Stimulated activated CD4-positive, alpha-beta T cell treated with anti-CD3 and anti-CD28 coated beads, Interleukin-2, amount 100 ng/mL, for 48 hours (primary cell): ENCODE results near the gene MAPKAPK2.

Source experiments
- DNase-seq, 2 donors: peaks; one replicate each; pipeline ENCODE4 v3.0.0-alpha.2; 2020

MAPKAPK2 gene

DNA sequence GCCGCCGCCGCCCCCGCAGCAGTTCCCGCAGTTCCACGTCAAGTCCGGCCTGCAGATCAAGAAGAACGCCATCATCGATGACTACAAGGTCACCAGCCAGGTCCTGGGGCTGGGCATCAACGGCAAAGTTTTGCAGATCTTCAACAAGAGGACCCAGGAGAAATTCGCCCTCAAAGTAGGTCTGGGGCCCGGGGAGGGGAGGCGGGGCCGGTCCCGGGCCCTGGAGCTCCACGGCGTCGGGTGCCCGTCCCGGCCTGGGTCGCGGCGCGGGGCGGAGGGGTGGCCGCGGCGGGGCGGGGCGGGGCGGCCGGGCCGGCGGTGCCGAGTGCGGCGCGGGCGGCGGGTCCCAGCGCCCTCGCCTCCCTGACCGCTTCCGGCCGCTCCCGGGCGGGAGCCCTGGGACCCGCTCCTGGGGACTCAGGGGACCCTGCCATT, 646 bp downstream of the MAPKAPK2 start:
- peak in 1 of 2 donors; percentile 27 for DNase-seq

DNA sequence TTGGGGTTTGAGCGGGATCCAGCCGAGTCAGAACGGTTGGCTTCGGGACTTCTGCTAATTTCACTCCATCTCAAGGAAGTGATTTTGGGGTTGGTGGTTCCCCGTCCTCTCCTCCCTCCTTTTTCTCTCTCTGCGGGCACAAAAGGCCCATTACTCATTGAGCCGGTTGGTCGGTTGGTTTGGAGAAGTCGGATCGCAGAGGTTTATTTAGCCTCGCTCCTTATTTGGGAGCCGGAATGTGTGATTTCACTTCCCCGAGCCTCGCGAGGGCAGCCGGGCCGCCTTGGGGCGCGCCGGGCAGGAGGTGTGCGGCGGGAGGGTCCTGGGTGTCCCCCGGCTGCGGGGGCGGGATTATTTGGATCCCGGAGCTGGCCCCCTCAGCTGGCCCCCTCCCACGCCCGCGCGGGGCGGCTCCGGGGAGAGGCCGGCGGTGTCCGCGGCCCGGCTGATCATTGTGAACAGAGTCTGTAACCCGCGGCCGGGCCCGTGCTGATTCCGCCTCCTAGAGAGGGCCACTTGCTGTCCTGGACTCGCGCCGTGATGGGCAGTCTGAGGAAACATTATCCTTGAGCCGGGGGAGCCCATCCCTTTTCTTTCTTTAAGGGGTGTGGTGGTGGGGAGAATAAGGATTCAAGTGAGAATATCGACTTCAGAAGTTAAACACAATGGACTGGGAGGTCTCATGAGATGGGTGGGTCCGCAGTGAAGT, 1.2 kb downstream of the MAPKAPK2 start:
- peak; percentile 29 to 45 for DNase-seq

DNA sequence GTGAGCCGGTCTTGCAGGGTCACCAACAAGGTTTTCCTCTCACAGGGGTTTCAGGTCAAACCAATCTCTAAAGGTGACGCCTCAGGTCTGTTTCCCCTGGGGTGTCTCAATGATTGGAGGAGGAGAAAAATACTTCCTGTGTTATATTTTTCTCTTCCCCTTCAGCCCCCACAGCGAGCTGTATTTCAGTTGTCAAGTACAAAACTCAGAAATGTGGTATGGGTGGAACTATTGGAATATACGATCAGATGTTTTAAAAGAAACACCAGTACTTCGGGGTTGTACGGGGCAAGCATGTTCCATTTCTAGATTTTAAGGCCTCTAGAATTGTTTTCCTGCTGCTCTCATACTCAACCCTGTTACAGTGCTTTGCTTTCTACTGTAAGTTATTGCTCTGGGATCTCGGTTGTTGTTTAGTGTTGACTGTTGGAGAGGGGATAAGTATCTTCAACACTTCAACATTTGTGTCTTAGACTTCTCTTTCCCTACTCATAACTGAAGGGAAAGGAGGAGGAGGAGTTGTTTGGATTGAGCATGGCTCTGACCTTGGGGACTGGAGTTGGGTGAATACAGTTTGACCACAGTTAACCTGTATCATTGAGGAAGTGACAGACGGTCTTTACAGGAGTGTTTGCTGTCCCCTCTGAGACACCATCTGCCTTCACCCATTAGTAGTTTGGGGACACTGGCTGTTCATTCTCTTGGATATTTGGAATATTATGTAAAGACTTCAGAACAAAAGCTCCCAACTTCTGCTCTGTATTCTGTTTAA, 2.0 kb downstream of the MAPKAPK2 start:
- DNase-seq = no peak

DNA sequence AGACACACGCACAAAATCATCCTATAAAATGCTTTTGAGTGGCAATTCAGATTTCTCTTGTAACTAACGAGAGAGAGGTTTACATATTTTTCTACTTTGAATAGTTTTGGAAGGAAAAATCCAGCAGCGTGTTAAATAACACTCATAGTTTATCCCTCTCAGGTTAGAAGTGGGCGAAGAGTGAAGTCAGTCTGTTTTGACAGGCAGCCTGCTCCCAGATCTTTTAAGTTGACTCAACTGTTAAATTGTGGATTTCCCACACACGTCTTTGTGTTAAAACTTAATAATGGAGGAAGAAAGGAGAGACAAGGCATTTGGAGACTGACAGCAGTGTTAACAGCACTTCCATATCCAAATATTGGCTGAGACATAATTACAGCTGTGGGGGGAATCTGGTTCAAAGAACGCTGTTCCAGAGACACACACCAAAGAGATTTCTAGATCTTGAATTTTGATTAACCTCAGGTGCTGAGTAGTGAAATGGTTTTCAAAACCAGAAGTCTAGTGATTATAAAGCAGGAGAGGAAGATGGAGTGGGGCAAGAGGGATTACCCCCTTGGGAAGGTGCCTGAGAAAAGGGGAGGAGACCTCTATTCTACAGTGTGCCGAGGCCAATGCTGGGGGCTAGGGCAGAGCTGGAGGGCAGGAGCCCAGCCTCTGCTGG, 2.7 kb downstream of the MAPKAPK2 start:
- no peak for DNase-seq

DNA sequence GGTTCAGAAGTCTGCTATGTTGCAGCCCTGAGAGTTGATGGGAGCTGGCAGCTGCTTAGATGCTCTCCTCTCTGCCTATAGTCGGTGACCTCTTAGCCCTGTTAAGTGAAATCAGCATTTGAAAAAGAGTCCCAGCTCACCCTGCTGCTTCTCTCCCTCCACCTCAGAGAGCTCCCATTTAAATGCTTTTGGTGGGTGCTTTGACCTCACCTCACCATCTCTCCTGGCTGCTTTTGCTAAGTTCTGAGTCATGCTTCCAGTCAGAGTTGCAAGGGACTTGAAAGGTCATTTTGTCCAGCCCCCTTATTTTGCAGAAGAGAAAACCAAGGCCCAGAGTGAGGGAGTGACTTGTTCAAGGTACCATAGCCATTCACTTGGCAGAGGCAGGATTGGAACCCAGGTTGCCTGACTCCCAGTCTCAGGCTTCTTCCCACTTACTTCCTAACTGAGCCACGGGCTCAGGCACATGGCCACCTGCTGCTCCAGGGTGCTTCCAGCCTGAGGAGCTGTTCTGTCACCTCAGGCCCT, 3.3 kb downstream of the MAPKAPK2 start:
- DNase-seq = no peak

DNA sequence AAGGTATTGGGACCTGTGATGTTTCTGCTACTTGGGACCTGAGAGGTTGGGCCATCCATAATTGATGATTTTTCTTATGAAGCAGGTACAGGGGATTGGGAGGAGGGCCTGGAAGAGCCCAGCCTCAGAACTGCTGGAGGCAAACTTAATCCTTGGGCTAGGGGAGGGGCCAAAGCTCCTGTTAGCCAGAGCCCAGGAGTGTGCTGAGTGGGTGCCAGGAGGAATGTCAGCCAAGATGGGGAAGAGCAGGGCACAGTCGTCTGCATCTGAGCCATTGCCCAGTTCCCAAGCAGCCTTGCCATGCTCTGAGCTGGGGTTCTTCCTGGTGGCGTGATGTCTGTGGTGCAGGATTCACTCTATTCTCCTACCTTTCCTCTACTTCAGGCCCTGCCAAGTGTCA, 5.8 kb downstream of the MAPKAPK2 start:
- DNase-seq = no peak

DNA sequence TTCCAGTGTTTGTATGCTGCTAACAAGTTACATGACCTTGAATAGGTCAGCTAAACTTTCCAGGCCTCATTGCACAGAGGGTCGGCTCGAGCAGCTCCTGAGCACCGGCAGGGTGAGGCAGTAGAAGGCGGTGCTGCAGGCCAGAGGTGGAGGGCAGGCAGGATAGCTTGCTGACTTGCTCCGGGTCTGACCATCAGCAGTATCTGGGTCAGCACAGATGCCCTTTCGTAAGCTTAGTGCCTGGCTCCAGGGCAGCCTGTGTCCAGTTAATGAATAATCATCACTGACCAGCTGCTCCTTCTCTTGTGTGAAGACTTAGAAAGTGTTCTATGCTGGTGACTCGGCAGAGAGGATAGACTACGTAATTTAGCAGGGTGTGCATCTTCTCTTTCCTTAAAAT, 6.9 kb downstream of the MAPKAPK2 start:
- no peak for DNase-seq

DNA sequence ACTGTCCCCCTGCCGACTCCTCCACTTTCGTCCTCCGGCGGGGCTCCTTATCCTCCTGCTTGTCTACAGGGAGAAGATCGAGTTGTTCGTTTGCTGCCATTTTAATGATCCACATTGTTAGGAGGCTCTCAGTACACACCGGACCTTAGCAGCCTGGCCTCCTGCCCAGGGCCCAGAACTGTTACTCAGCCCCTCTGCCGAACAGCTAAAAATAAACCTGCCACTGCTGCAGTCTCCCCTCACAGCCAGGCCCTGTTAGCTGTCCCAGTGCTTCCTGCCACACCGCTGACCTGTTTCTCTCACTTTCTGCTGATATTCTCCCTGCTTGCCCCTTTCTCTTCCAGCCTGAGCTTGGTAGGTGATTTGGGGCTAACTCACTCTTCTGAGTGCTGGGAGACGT, 8.3 kb downstream of the MAPKAPK2 start:
- no peak for DNase-seq

DNA sequence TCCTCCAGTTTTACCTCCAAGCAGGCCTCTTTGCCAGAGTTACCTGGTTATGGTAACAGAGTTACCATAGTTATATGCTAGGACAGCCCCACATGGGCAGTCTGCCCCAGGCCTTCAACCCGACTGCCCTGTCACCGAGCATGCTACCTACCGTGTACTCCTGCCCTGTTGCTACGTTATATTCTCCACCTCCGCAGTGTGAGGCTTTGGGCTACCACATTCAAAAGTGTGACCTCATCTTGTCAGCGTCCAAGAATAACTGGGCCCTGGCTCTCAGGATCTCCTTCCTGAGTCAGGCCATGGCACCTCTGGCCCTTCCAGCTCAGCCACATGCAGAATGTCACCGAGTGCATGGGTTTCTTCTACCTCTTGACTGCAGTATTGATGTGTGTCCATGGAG, 8.9 kb downstream of the MAPKAPK2 start:
- no peak for DNase-seq

DNA sequence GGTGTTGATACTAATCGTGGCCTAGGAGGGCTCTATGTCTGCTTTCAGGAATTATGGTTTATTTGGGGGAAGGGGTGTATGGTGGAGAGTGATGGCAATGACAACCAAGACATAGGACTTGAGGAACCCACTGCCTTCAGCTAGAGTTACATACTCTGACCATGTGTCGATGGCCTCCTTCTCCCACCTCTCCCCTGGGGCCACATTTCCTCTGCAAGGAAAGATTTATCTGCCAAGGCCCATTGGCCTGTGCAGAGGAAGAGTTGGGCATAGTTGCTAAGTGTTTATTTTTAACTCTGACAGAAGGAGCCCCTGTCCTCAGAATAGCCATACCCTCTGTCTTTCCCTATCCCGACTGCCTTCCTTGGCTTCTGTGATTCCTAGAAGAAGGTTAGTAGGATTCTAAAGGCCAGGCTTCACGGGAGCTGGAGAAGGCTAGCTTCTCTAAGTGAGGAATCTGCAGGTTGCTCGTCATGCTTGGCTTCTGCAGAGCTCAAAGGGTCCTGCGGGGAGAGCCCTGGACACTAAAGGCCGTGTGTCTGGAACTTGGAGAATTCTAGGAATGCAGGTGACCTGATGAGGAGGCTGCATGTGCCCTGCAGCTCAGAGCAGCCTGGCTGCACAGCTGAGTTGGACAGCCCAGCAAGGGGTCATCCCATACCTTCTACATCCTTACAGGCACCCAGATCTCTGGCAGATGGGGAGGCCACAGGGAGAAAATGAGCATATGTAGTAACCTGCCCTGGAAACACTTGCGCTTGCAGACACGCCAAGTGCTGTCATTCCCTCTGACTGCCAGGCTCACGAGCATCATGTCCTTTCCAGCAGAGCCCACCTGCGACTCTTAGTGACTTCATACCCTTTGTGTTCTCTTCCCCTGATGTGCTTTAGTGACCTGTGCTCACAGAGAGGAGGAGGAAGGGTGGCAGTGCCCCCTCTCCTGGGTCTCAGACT, 9.7 kb downstream of the MAPKAPK2 start:
- DNase-seq = no peak

DNA sequence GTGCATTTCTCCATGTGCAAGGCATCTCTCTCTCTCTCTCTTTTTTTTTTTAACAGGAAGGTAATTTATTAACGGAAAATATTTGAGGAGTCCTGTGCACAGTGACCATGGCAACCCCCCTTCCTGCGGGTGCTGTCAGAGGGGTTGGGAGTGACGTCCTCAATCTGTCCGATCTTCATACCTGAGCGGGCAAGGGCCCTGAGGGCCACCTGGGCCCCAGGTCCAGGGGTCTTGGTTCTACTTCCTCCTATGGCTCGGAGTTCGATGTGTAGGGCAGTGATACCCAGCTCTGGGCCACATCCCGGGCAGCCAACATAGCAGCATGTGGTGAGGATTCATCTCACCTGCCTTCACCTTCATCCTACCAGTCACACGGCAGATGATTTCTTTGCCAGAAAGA, 11.0 kb downstream of the MAPKAPK2 start:
- no peak for DNase-seq

DNA sequence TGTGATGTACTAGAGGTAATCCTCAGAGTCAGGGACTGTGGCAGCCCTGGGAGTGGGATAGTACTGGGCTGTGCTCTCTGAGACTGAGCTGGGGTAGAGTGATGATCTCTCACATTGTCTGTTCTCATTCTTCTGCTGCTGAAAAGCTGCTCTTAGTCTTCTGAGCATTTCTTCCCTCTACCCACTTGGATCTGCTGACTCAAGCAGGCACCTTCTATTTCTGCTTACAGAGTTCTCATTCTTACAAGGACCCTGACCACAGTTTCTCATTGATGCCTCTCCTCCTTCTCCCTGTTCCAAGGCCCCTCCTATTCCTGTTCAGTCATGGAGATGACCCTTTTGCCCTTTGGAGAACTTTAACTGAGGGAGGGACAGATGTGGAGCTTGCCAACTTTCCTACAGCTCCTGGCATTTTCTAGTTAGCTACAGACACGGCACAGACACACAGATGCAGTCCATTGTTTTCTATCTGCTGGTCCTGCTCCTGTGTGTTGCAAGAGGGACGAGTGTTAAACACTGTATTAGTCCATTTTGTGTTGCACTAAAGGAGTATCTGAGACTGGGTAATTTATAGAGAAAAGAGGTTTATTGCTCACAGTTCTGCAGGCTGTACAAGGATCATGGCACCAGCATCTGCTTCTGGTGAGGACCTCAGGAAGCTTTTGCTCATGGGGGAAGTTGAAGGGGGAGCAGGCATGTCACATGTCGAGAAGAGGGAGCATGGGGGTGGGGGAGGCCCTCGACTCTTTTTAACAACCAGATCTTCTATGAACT, 12.3 kb downstream of the MAPKAPK2 start:
- no peak for DNase-seq

DNA sequence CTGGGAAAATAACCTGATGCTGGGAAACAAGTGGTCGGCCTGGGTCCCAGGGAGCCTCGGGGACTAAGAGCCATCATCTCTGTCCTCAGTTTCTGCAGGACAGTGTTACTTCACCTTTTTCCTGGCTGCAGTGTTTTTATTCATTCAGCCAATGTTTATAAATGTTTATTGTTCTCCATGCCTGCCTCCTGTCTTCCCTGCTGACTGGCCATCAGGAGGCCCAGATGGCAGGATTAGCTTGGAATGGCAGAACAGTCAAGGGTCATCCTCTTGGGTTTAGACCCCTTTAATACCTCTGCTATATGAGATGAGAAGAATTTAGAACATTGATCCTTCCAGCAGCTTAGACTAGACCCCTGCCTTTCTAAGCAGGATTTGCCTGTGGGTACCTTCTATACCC, 13.3 kb downstream of the MAPKAPK2 start:
- no peak for DNase-seq

DNA sequence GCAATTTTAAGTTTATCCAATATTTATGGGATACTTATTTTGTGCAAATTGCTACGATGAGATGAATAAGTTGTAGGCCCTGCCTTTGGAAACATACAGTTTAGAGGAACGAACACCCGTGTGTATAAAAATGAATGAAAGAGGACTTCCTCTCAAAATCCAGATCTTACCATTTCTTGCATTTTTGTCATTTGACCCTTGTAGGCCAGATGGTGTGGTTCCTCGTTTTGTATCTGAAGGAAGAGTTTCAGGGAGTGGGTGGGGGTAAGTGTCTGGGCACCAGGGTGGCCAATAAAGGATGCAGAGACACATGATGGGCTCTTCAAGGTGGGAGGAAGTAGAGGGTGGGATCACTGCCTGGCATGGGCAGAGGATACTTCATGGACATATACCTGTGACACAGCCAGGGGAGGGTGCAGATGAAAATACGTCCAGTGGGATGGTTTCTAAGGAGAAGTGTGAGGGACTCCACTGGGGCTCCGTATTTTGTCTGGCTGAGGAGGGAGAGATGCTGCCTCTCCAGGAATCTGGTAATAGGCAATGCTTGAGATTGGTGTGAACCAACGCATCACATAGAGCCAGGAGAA, 14.4 kb downstream of the MAPKAPK2 start:
- no peak for DNase-seq

DNA sequence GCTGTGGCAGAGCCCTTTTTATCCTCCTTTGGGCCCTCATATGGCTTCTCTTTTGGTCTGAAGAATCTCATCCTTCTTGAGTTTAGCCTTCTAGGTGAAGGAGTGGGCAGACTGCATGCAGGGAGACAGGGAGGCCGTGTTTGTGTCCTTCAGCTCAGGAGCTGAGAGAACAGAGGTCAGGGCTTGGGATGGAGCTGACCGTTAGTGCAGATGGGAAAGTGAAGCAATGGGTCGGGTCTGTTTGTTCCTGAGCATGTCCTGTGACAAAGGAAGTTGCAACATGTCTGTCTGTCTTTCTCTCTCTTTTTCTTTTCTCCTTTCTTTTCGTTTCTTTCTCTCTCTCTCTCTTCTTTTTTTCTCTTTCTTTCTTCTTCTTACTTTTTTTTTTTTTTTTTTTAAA, 14.9 kb downstream of the MAPKAPK2 start:
- no peak for DNase-seq

DNA sequence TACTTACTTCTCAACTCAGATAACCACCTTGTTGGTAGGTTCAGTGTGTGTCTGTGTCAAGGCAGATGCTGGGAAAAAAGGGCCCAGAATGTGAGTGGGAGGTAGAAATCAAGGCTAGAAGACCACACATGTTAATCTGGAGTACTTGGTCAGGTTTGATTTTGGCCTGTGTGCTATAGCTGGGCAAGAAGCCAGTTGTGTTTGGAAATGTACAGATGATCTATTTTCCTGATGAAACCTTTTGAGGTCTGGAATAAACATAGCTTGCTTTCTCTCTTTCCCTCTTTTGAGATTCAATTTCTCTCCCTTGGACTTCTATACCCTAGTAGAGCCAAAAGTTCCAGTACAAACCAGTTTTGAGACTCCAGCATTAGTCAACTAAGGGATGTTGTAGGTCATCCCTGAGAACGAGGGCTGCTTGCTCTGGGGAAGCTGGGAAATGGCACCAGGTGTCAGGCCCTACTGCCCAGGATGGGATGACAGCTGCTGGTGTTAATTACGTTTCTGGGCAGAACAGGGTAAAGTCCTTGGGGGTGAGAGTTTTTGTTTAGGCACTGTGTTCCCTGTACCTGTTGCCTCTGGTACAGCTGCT, 15.8 kb downstream of the MAPKAPK2 start:
- DNase-seq = no peak

DNA sequence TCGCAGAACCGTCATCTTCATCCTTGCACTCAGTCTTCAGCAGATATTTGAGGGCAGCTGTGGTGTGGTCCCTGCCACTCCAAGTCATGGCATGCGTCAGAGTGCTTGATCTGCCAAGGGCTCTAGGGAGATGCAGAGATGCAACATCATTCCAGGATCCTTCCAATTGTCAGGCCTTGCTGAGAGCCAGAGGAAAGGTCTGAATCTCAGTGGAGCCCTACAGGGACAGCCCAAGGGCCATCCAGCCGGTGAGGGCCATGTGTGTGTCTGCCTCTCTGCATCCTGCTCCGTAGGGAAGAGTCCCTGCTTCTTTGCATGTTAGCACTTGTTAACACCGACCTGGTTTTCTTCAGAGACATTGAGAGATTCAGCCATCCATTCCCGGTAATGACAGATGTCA, 17.6 kb downstream of the MAPKAPK2 start:
- DNase-seq = no peak

DNA sequence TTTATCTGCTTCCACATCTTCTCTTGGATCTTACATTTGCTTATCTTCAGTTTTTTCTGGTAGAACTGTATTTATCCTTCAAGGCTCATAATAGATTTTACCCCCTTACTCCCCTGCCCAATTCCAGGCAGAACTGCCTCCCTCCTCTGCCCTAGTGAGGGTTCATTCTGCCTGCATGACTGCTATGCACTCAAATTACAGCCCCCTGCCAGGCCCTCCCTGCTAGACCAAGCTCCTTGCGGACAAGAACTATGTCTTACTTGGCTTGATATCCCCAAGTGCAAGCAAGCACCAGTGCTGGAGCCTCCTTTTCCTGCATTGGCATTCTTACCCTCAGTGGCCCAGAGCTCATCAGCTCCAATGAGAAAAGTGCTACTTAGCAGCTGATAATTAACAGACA, 18.1 kb downstream of the MAPKAPK2 start:
- DNase-seq = no peak

DNA sequence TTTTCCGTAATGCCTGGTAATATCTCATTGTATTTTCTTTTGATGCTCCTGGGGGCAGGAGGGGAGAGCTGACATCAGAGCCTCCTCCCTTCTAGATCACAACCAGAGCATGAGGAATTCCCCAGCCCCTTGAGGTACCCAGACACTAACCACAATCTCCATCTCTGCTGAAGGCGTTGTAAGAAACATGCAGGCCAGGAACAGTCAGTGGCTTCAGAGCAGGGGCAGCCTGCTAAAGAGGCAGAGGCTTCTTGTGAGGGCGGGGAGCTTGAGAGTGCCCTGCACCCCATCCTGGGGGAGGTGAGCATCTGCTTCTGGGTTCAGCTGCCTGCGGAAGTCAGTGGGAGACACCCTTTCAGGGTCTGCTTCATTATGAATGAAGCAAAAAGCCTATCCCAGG, 19.0 kb downstream of the MAPKAPK2 start:
- peak; percentile 31 to 42 for DNase-seq

DNA sequence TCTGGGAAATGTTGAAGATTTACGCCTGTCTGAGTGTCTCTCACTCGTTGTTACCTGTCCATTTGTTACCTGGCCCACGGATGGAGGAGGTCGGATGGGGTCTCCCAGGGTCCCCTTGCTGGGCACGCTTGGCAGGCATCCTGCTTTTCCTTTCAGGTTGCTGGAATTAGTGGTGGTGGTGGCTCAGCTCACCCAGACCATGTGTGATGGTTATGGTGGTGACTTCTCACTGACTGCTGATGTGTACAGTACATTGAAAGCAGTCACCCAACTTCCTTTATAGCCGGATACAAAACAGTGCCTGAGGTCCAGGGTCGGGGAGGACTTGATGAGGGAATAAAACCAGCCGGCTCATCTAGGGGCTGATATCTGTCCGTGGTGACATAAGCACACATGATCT, 19.5 kb downstream of the MAPKAPK2 start:
- no peak for DNase-seq

DNA sequence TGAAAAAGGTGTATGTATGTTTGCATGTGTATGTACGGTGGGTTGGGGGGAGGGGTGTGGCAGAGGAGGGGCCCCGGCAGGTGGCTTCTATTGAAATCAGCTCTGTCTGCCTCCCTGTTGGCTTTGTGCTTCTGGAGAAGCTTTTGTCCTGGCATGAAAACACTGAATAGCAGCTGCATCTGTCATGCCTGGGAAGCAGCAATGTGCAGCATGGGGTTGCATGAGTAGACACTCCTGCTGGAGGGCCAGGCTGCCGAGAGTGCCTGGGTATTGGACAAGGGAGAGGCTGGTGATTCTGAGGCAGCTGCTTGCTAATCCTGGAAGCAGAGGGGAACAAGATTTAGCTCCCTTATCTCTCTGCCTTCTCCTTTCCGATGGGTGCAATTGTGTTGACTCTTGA, 20.5 kb downstream of the MAPKAPK2 start:
- no peak for DNase-seq
